GM21360 (cell line): ENCODE data around the gene ZNF213.

Experiments
- ATAC-seq: cut with Tn5 transposase; IDR thresholded peaks from one replicate; pipeline ENCODE4 v1.9.1; 2021; ENCODE audit warnings: mild to moderate bottlenecking, moderate library complexity; ENCODE audit not compliant: unreplicated experiment

The ZNF213 gene

GRCh38 chr16:3134338-3135125 lies at the start of gene ZNF213:
Gene ZNF213 (plus strand): TSS chr16:3135029. CDS start chr16:3137281, 2,252 bp downstream.
- ATAC-seq = peak; percentile 85

- no peak for ATAC-seq
Observed at GRCh38 chr16:3085868-3086595, 48.8 kb upstream of the ZNF213 start.

- no peak for ATAC-seq
Observed at GRCh38 chr16:3086596-3087242, 48.1 kb upstream of the ZNF213 start.

- no peak for ATAC-seq
Observed at GRCh38 chr16:3087243-3088235, 47.3 kb upstream of the ZNF213 start.

- no peak for ATAC-seq
Observed at GRCh38 chr16:3088450-3088849, 46.4 kb upstream of the ZNF213 start.

GRCh38 chr16:3088925-3089716 lies 45.7 kb upstream of the ZNF213 start:
- ATAC-seq = no peak

- ATAC-seq = no peak
Observed at GRCh38 chr16:3089717-3090592, 44.9 kb upstream of the ZNF213 start.

- no peak for ATAC-seq
Observed at GRCh38 chr16:3091551-3091950, 43.3 kb upstream of the ZNF213 start.

- no peak for ATAC-seq
Observed at GRCh38 chr16:3092501-3092941, 42.3 kb upstream of the ZNF213 start.

GRCh38 chr16:3094289-3095027 lies 40.4 kb upstream of the ZNF213 start:
- ATAC-seq = no peak

- ATAC-seq = peak; percentile 68
Observed at GRCh38 chr16:3095869-3096268, 39.0 kb upstream of the ZNF213 start.

GRCh38 chr16:3096362-3096761 lies 38.5 kb upstream of the ZNF213 start:
- no peak for ATAC-seq

- ATAC-seq = no peak
Observed at GRCh38 chr16:3097266-3097665, 37.6 kb upstream of the ZNF213 start.

GRCh38 chr16:3098459-3099394 lies 36.1 kb upstream of the ZNF213 start, which contains the start of gene ZSCAN10:
Gene ZSCAN10 (minus strand): TSS chr16:3099294. CDS start chr16:3092937, 6,357 bp downstream.
- no peak for ATAC-seq

GRCh38 chr16:3099395-3099731 lies 35.5 kb upstream of the ZNF213 start:
- ATAC-seq = no peak

- no peak for ATAC-seq
Observed at GRCh38 chr16:3099732-3100499, 34.9 kb upstream of the ZNF213 start.
